Right lobe of liver (tissue), 4 donors: ENCODE data around the gene LAG3.

Experiments
- POLR2A ChIP-seq: fragments of 450-650 bp; IDR thresholded peaks from one replicate; pipeline ENCODE4 v1.6.1; 2017; ENCODE audit warnings: antibody characterized with exemption, mild to moderate bottlenecking
- TF ChIP-seq, protein P1 (sequence below), 4 donors: fragments of 200-600 bp in 3 of 4; fragments of 450-650 bp in 1 of 4; IDR thresholded peaks; one replicate each; pipeline versions ENCODE4 v1.5.1 to v1.8.0; 2016 to 2022; ENCODE audit warnings: antibody characterized with exemption in 4 of 4, mild to moderate bottlenecking in 2 of 4
- donor health status: DM: no; HTN: no; CAD: no.
- donor health status: DM: no; HTN: no; CAD: no.
- donor health status: DM: no; HTN: yes; CAD: no.

- TF ChIP-seq, protein P1, sequence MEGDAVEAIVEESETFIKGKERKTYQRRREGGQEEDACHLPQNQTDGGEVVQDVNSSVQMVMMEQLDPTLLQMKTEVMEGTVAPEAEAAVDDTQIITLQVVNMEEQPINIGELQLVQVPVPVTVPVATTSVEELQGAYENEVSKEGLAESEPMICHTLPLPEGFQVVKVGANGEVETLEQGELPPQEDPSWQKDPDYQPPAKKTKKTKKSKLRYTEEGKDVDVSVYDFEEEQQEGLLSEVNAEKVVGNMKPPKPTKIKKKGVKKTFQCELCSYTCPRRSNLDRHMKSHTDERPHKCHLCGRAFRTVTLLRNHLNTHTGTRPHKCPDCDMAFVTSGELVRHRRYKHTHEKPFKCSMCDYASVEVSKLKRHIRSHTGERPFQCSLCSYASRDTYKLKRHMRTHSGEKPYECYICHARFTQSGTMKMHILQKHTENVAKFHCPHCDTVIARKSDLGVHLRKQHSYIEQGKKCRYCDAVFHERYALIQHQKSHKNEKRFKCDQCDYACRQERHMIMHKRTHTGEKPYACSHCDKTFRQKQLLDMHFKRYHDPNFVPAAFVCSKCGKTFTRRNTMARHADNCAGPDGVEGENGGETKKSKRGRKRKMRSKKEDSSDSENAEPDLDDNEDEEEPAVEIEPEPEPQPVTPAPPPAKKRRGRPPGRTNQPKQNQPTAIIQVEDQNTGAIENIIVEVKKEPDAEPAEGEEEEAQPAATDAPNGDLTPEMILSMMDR (IDR thresholded peaks at IDR 0.05): no peak
- no peak for TF ChIP-seq POLR2A
These were observed 2.2 kb upstream of the LAG3 start for GRCh38 chr12:6770094-6770493.
